Stimulated activated CD4-positive, alpha-beta T cell treated with anti-CD3 and anti-CD28 coated beads, Interleukin-4, amount 100 ng/mL, for 4 hours (primary cell): Measurements from ENCODE around the gene ZNF232.
"Not testable (repeated sequence)": the region's sequence is repeated elsewhere in the genome, so short reads cannot be mapped to it uniquely, and the experiment has no call there.

Source experiments
- DNase-seq, 2 experiments: peaks; one replicate each; pipeline ENCODE4 v3.0.0-alpha.2; 2020

ZNF232 gene

DNA sequence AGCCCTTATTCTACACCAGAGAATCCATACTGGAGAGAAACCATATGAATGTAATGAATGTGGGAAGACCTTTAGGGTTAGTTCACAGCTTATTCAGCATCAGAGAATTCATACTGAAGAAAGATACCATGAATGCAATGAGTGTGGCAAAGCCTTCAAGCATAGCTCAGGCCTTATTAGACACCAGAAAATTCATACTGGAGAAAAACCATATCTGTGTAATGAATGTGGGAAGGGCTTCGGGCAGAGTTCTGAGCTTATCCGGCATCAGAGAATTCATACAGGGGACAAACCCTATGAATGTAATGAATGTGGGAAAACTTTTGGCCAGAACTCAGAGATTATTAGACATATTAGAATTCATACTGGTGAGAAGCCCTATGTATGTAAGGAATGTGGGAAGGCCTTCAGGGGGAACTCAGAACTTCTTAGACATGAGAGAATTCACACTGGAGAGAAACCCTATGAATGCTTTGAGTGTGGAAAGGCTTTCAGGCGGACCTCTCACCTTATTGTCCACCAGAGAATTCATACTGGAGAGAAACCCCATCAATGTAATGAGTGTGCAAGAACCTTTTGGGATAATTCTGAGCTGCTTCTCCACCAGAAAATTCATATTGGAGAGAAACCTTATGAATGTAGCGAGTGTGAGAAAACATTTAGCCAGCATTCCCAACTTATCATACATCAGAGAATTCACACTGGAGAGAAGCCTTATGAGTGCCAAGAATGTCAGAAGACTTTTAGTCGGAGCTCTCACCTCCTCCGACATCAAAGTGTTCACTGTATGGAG is 19.3 kb downstream of the ZNF232 start:
- DNase-seq: no peak

DNA sequence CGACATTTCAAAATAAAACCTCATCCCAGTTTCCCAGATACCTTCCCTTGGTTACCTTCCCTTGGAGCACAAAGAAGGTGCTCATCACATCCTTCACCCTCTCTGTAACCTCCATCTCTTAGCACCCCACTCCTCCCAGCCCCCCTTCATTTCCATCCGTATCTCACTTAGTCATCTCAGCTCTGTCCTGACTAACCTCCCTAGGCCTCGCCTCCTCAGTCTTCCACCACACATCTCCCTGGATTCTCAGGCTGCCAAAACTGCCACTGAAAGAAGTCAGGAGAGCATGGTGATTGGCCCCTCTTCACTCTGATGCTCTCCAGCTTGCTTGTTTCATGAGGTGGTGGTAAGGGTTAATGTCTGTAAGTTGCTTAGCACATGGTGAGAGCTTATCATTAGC is 31.1 kb downstream of the ZNF232 start:
- DNase-seq: no peak

DNA sequence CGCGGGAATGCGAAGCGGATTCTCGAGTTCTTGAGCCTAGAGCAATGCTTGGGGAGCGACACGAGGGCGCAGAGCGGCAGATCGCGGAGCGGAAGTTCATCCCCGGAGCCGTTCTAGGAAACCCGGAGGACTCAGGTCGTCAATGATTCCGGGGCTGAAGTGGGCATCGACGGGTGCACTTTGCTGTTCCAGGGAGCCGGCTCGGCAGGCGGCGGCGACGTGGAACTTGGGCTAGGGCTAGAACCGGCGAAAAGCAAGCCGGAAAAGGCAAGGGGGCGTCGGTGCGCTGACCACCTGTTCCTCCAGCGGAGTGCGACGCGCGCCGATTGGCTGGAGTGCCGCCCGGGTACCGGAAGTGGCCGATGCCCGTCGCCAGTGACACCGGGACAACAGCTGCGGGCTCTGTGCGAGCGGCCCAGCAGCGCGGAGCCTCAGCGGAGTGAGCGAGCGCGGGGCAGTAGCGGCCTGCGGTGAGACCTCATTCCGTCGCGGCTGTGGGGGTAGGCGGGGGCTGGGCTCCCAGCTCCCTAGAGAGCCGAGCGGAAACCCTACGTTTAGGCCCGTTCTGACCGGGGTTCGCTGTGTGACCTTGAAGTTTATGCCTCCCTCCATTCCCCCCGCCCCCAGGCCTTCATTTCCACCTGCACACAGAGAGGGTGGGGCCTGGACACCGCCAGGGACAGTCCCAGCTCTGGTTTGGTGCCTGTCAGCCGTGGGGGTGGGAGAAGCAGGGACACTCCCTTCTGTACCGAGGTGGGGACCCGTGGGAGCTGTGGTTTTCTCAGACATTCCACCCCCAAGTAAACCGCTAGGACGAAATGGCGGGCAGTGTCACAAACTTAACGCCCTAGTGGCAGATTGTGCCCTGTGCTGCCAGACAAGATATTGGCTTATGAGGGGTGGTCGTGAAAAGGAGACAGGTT is 33.3 kb downstream of the ZNF232 start, which contains the start of gene ZFP3:
TSS of gene ZFP3 (plus strand) at position 362 of the 923 bp plus-strand sequence. CDS start 13,038 bp downstream, outside the sequence.
- DNase-seq: peak; percentile 70 to 84

DNA sequence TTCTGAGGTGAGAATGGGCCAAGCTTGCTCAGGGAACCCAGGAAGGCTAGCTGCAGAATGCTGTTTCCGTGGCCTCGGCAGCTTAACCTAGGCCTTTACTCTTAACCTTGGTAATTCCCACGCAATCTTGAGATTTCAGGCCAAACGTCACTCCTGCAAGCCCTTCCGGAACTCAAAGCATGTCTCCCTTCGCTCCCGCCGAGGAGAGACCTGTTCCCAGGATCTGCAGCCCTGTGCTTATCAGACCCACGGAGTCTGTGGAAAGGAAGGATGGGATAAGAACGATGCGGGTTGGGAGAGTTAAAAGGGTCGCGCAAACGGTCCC is 33.9 kb downstream of the ZNF232 start:
- no peak for DNase-seq

DNA sequence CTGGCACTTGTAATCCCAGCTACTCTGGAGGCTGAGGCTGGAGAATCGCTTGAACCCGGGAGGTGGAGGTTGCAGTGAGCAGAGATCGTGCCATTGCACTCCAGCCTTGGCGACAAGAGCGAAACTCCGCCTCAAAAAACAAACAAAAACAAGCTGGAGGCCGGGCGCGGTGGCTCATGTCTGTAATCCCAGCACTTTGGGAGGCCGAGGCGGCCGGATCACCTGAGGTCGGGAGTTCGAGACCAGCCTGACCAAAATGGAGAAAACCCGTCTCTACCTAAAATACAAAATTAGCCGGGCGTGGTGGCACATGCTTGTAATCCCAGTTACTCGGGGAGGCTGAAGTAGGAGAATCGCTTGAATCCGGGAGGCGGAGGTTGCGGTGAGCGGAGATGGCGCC is 34.4 kb downstream of the ZNF232 start:
- DNase-seq: not testable (repeated sequence)

DNA sequence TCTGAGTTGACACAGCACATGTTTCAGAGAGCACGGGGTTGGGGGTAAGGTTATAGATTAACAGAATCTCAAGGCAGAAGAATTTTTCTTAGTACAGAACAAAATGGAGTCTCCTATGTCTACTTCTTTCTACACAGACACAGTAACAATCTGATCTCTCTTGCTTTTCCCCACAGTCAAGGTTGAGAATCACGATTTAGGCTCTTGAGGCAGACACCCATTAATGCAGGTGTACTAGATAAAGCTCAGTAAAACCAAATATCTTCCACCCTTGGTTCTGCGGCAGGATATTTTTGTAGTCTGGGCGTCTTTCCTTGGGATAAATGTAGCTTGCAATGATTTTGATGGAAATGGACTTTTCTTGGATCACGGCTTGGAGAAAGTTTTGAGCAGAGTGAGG is 36.2 kb downstream of the ZNF232 start:
- not testable (repeated sequence) for DNase-seq

DNA sequence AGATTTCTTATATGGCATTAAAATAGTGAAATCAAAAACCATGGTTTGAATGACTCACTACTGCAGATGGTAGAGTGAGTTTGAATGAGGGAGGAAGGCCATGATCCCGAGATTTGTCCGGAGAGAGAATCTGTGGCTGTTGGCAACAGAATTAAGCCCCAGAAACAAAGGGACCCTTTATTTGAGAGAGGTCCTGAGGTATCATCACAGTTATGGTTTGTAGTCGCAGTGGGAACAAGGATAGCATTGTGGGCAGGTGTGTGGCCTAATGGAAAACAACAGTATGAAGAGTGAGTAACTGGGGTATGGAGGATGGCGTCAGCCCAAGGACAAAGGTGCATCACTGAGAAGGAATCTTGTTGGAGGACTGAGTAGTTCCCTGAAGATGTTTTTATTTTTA is 42.0 kb downstream of the ZNF232 start:
- DNase-seq: no peak

DNA sequence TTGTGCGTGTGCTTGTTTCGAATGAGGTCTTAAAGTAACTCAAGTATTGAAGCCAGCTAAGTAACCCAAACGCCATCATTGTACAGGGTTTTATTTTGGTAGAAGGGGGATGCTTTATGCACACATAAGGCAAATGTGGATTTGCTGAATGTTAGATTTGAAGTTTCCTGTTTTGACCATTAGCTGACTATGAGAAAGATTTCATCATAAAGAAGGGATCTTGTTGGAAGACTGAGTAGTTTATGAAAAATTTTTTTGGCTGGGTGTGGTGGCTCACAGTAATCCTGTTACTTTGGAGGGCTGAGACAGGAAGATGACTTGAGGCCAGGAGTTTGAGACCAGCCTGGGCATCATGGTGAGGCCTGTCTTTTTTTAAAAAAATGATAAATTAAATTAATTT is 43.4 kb downstream of the ZNF232 start:
- no peak for DNase-seq

DNA sequence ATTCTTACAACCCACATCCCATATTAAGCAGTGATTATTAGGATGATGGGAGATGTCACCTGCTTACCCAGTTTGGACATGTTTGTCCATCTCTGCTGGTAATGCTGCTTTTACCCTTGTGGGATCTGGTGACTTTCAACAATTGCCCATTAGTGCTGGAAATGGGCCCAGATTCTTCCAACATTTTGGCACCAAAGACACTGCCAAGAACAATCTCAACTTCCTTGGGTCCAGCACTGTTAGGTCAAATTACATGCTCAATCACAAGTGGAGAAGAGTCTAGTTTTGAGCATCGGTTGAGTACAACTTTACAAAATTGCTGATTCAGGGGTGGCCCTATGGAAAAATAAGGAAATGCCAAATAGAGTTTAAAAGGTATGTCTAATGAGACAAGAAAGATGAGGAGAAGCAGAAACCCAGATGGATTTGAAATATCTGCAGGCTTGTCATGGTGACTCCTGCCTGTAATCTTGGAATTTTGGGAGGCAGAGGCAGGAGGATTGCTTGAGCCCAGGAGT is 46.4 kb downstream of the ZNF232 start:
- no peak for DNase-seq
